Activated naive CD8-positive, alpha-beta T cell treated with anti-CD3 and anti-CD28 coated beads, Interleukin-2, amount 50 U/mL, for 16 hours (primary cell): ENCODE results near the gene OR1D5.
"Not testable (repeated sequence)": the region's sequence is repeated elsewhere in the genome, so short reads cannot be mapped to it uniquely, and the experiment has no call there.

Experiments
- DNase-seq: peaks from one replicate; pipeline ENCODE4 v3.0.0-alpha.2; 2020; ENCODE audit warnings: low read depth, low spot score

The OR1D5 gene, protein sequence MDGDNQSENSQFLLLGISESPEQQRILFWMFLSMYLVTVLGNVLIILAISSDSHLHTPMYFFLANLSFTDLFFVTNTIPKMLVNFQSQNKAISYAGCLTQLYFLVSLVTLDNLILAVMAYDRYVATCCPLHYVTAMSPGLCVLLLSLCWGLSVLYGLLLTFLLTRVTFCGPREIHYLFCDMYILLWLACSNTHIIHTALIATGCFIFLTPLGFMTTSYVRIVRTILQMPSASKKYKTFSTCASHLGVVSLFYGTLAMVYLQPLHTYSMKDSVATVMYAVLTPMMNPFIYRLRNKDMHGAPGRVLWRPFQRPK

DNA sequence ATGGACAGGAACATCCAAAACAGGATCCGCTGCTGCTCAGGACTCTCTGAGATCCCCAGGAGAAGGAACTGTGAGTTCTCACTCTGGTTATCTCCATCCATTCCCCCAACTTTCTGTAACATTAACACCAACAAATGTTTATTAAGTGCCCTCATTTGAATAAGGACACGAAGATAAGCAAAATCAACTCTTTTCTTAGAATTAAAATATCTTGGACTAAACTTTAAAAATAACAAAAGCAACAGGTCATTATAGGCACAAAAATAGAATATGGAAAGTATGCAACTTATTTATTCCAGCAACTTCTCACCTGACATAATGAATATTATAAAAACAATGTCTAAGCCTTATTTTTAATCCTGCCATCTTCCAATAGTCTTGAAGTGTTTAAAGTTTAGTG lies at the start of gene OR1D5:
TSS of gene OR1D5 (minus strand) at position 101 of the 400 bp plus-strand sequence. CDS start at position 101, 0 bp downstream.
- not testable (repeated sequence) for DNase-seq

DNA sequence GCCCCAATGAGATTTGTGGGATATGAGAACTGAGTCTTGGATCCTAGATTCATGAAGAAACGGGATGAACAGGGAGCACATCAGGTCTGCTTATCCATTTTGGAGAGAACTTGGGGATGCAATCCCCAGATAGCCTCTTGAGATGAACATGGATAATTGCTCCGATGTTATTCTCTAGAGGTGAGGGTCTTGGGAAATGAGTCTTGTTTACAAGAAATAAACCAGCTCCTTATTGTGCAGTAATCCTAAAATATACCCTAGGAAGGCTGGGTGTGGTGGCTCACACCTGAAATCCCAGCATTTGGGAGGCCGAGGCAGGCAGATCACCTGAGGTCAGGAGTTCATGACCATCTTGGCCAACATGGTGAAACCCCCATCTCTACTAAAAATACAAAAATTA lies 40.9 kb upstream of the OR1D5 start, which contains the start of gene OR1D2:
TSS of gene OR1D2 (minus strand) at position 101 of the 400 bp plus-strand sequence. CDS start 11,426 bp downstream, outside the sequence.
- DNase-seq, result no peak

DNA sequence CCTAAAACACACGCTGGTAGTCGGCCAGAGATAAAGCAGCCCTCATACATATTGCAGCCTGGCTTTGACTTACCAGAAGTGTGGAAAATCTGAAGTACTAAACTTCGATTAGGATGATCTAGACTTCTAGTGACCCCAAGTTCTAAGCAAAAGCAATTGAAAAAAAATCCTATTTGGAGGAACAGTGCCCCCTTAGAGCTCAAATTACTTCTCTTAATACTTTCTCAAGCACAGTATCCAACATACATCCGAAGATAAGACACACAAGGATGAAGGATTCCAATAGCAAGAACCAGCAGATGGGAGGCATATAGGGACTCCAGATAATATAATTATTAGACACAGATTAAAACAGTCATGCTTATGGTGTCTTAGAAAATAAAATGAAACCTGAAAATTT lies 10.4 kb upstream of the OR1D5 start:
- not testable (repeated sequence) for DNase-seq

DNA sequence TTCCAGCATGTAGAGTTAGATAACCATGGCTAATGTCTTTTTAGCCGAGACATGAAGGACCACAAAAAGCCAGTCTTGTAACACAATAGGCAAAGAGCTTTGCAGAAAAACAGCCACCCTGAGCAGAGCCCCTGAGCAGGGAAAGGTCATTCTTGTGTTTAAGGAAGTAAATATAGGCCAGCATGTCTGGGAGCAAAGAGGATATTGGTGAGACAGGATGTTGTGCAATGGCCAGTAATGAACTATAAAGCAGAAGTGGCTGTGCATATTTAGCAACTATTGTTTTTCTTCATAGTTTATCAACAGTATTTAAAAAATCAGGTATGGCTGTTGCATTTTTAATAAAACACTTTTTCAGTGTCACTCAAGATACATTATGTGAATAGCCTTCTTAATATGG lies 1.8 kb upstream of the OR1D5 start:
- DNase-seq, result not testable (repeated sequence)

DNA sequence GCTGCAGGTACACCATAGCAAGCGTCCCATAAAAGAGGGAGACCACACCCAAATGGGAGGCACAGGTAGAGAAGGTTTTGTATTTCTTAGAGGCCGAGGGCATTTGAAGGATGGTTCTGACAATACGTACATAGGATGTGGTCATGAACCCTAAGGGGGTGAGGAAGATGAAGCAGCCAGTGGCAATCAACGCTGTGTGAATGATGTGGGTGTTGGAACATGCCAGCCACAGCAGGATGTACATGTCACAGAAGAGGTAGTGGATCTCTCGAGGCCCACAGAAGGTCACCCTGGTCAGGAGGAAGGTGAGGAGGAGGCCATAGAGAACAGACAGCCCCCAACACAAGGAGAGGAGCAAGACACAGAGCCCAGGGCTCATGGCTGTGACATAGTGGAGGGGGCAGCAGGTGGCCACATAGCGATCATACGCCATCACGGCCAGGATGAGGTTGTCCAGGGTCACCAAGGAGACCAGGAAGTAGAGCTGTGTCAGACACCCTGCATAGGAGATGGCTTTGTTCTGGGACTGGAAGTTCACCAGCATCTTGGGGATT lies 506 bp downstream of the OR1D5 start:
- not testable (repeated sequence) for DNase-seq

DNA sequence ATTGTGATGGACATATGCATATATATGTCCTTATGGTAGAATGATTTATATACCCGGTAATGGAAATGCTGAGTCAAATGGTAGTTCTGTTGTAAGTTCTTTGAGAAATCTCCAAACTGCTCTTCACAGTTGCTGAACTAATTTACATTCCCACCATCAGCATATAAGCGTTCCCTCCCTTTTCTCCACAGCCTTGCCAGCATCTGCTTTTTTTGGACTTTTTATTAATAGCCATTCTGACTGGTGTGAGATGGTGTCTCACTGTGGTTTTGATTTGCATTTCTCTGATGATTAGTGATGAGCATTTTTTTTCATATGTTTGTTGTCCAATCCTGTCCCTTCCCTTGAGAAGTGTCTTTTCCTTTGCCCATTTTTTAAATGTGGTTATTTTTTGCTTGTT lies 8.5 kb downstream of the OR1D5 start:
- DNase-seq, result not testable (repeated sequence)

- no peak for DNase-seq
These were observed 13.6 kb downstream of the OR1D5 start for GRCh38 chr17:3049705-3050295.

DNA sequence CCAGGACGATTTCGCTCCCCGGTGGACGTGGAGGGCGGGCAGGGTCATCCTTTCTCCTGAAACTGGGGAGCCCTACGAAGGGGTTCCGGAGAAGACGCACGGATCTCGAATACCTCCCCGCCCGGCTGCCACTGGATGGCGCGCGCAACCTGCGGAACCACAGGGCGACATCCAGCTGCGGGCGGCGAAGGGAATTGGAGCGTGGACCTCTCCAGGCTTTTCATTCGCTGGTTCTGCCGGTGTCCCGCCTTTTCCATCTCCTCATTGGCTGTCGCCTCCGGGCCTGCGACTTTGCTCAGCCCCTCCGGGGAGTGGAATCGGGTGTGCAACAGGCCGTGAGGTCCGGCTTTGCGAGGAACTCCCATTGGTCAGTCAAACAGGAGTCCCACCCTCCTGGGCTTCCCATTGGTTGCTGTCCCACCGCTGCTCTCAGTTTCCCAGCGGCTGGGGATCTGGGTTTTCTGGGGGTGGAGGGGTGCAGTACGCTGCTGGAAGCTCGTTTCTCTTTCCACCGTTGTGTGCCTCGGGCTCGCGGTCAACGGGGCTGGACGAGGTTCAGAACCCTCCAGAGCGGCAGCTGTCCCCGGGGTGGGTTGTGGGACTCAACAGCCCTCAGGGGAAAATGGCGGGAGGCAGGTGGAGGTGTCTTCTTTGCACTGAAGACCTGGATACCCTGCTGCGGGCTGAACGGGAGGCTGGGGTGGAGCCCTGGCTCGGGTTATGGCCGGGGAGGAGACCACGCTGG lies 14.5 kb downstream of the OR1D5 start:
- DNase-seq, result peak; percentile 79

GRCh38 chr17:3046753-3047152 lies 16.7 kb downstream of the OR1D5 start:
- no peak for DNase-seq

DNA sequence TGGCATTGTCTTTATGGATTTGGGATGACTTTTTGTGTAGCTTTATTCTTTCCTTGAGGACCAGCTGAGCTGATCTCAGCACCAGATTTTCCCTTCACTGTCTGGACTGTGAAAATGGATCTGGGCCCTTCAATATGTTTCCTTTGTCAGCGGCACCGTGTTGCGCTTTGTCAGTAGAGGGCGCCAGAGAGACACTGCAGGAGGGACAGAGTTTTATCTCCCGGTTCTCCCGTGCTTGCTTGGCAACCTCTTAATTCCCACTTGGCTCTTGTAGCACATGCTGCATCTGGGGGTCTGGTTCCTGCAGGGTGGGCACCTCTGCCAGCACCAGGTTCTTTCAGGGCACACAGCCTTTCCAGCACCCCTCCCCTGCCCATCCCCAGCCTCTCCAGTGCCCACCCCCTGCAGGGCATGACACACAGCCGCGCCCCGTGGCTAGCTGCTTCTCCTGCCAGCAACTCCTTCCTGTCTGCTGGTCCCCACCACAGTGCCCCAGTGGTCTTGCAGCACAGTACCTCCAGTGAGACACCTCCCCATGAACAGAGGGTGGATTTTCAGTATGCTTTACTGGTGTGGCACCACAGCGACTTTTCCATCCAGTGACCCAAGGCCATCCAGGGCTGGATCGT lies 19.6 kb downstream of the OR1D5 start:
- no peak for DNase-seq

DNA sequence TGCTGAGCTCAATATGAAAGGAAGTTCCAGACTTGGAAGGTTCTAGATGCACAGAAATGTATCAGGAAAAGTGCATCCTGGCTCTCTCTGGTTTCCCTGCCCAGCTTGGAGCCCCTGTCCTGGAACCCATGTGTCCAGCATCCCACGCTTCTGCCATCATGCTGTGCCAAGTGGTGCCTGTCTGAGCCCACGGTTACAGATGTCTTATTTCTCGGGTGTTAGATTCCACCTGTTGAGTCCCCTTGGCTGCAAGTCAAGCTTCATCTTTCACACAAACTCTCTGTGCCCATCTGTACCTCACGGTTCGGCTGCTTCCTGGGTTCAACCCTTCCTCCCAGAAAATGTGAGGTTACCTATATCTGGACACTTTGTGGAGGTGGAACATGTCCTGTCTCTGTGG lies 22.5 kb downstream of the OR1D5 start:
- no peak for DNase-seq

- no peak for DNase-seq
These were observed 23.7 kb downstream of the OR1D5 start for GRCh38 chr17:3039736-3040135.

DNA sequence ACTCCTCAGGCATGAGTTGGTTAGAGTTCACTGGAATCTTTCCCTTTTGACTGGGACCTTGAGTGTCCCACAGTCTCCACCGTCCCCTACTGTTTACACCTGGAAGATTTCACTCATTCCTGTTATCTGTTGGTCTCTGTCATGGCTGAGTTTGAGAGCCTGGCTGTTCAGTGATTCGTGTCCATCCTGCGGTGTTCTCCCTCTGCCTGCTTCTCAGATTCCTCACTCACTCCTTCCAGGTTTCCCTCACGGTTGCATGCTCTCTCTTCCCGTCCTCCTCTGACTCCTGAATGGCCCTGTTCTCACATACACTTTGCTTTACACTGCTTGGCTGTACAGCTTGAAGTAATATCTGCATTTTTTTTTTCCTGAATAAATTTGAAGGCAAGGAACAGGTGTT lies 24.5 kb downstream of the OR1D5 start:
- DNase-seq, result no peak

DNA sequence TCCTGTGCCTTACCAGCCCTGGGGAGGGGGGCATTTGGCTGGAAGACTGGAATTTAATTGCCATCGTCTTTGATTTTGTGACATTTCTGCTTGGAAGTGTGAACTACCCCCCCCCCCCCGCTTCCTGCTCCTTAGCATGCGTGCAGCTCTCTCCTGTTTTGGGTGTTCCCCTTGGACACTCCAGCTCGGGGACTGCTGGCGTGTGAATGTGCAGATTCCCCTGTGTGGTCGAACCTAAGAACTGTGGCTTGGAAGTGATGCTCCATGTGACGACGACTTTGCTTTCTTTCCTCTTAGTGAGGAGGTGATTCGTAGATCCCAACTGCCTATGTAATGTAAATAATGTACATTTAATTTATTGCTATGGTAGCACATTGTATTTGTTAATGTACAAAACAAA lies 26.1 kb downstream of the OR1D5 start:
- DNase-seq, result no peak

GRCh38 chr17:3036800-3037199 lies 26.6 kb downstream of the OR1D5 start:
- no peak for DNase-seq

DNA sequence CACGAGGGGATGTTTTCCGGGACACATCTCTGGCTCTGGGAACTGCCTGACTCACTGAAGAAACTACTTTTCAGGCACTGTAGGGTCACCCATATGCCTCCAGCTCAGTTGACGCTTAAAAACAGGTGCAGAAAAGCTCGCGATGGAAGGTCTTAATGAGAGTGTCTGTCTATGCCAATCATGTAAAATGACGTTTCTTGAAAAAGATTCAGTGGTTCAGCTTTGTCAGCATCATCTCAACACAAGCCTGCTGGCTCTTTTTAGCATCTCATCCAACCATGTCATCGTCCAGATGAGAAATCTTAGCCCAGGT lies 27.5 kb downstream of the OR1D5 start:
- no peak for DNase-seq

GRCh38 chr17:3035256-3035967 lies 28.0 kb downstream of the OR1D5 start:
- DNase-seq, result no peak

DNA sequence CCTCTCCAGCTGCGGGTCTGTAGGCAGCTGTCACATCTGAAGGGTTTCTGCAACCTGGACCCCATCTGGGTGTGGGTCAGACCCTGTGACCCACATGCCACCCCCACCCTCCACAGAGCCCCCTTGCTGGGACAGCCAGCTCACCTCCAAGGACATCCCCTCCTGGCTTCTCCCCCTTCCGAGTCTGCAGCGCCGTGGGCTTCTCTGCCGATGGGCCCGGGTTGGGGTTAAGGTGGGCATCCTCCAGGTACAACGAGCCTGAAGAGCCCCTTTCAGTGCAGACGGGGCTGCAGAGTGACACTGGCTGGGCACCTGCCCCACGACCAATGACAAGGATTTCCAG lies 28.9 kb downstream of the OR1D5 start:
- no peak for DNase-seq

GRCh38 chr17:3033741-3034577 lies 29.4 kb downstream of the OR1D5 start:
- no peak for DNase-seq

GRCh38 chr17:3033248-3033640 lies 30.2 kb downstream of the OR1D5 start:
- no peak for DNase-seq
